IMR-90 (cell line): Measurements from ENCODE around the gene GCKR. TPM values are rescaled to one million over a fixed set of nuclear protein-coding genes. Genes with fewer than 3 reads are reported as not detected.

Experiments used
- ATAC-seq: fragments of 200-7000 bp; cut with Tn5 transposase; 2 replicates; pipeline ENCODE4 v1.9.1; 2020; ENCODE audit warnings: low read depth, mild to moderate bottlenecking, moderate library complexity
- BruUV-seq: library from RNA; stranded (reverse); fragments of 400-500 nt; replicated peaks from 2 replicates; lab custom pipeline; 2021; lab: Mats Ljungman, UMichigan
- CTCF ChIA-PET: fragments of 300-600 bp; formaldehyde crosslinking; extraction: SDS; loops from one replicate; lab custom pipeline; 2021; ENCODE audit warnings: antibody characterized with exemption; lab: Yijun Ruan, JAX
- POLR2A ChIA-PET: fragments of 300-600 bp; sonication (Branson Sonifier 250); formaldehyde crosslinking; loops from one replicate; lab custom pipeline; 2022; ENCODE audit warnings: antibody characterized with exemption; ENCODE audit not compliant: unreplicated experiment; lab: Charles Lee
- DNase-seq: peaks from one replicate; pipeline ENCODE4 v3.0.0; 2013
- H2AFZ ChIP-seq: replicated peaks from 2 replicates; pipeline ENCODE3; 2013; ENCODE audit warnings: low read length, mild to moderate bottlenecking; ENCODE audit not compliant: poor library complexity
- H2AK5ac ChIP-seq: 2 replicates; pipeline ENCODE4 v1.6.1; 2013; ENCODE audit warnings: low read depth, low read length, inconsistent platforms
- H2AK9ac ChIP-seq: replicated peaks from 2 replicates; pipeline ENCODE3; 2013; ENCODE audit warnings: mild to moderate bottlenecking, low read depth, low read length, moderate library complexity; ENCODE audit not compliant: poor library complexity
- H2BK120ac ChIP-seq: 2 replicates; pipeline ENCODE4 v1.6.1; 2013; ENCODE audit warnings: low read depth, low read length, inconsistent platforms
- H2BK15ac ChIP-seq: 3 replicates; pipeline ENCODE4 v1.6.1; 2013; ENCODE audit warnings: low read depth, low read length, inconsistent platforms
- H2BK20ac ChIP-seq: 2 replicates; pipeline ENCODE4 v1.6.1; 2013; ENCODE audit warnings: low read depth, mild to moderate bottlenecking, inconsistent platforms, low read length, moderate library complexity
- H2BK5ac ChIP-seq: 2 replicates; pipeline ENCODE4 v1.6.1; 2013; ENCODE audit warnings: mild to moderate bottlenecking, low read depth, low read length, inconsistent platforms; ENCODE audit not compliant: poor library complexity, severe bottlenecking
- H3K14ac ChIP-seq: replicated peaks from 2 replicates; pipeline ENCODE4 v1.6.1; 2013; ENCODE audit warnings: low read depth, low read length, inconsistent platforms
- H3K18ac ChIP-seq: 2 replicates; pipeline ENCODE4 v1.6.1; 2013; ENCODE audit warnings: low read depth, low read length, control low read depth
- H3K23ac ChIP-seq: 2 replicates; pipeline ENCODE4 v1.6.1; 2013; ENCODE audit warnings: low read depth, low read length, inconsistent platforms
- H3K27ac ChIP-seq: 2 replicates; pipeline ENCODE4 v1.5.1; 2013; ENCODE audit warnings: mild to moderate bottlenecking, control low read depth, low read length; ENCODE audit not compliant: insufficient read depth
- H3K27me3 ChIP-seq: 2 replicates; pipeline ENCODE4 v1.6.1; 2013; ENCODE audit warnings: low read length; ENCODE audit not compliant: control insufficient read depth, insufficient read depth
- H3K36me3 ChIP-seq: 2 replicates; pipeline ENCODE4 v1.6.1; 2013; ENCODE audit warnings: low read length, mixed read lengths; ENCODE audit not compliant: control insufficient read depth, insufficient read depth
- H3K4ac ChIP-seq: 2 replicates; pipeline ENCODE4 v1.6.1; 2013; ENCODE audit warnings: low read depth, low read length, inconsistent platforms
- H3K4me1 ChIP-seq: 2 replicates; pipeline ENCODE4 v1.6.1; 2013; ENCODE audit warnings: low read length, mixed read lengths; ENCODE audit not compliant: control insufficient read depth, insufficient read depth
- H3K4me2 ChIP-seq: 2 replicates; pipeline ENCODE4 v1.6.1; 2013; ENCODE audit warnings: low read depth, mild to moderate bottlenecking, control low read depth, low read length, moderate library complexity
- H3K4me3 ChIP-seq: 2 replicates; pipeline ENCODE4 v1.5.1; 2013; ENCODE audit warnings: low read depth, mild to moderate bottlenecking, control low read depth, low read length, moderate library complexity; ENCODE audit not compliant: insufficient read depth
- H3K56ac ChIP-seq: 2 replicates; pipeline ENCODE4 v1.6.1; 2013; ENCODE audit warnings: low read length, inconsistent platforms; ENCODE audit not compliant: insufficient read depth; ENCODE audit errors: extremely low read depth
- H3K79me1 ChIP-seq, 2 experiments: 2 replicates each; pipeline ENCODE4 v1.6.1; 2013; ENCODE audit warnings: low read length in 2 of 2, inconsistent platforms in 1 of 2, low read depth in 1 of 2
- H3K9ac ChIP-seq: 2 replicates; pipeline ENCODE4 v1.6.1; 2013; ENCODE audit warnings: low read depth, low read length, control low read depth
- H3K9me1 ChIP-seq: 2 replicates; pipeline ENCODE4 v1.6.1; 2013; ENCODE audit warnings: low read length, inconsistent platforms; ENCODE audit not compliant: insufficient read depth
- H3K9me3 ChIP-seq: 2 replicates; pipeline ENCODE4 v1.6.1; 2013; ENCODE audit warnings: low read length; ENCODE audit not compliant: control insufficient read depth, insufficient read depth
- H4K20me1 ChIP-seq: 2 replicates; pipeline ENCODE4 v1.6.1; 2013; ENCODE audit warnings: low read length, inconsistent platforms; ENCODE audit not compliant: insufficient read depth
- H4K5ac ChIP-seq: 2 replicates; pipeline ENCODE4 v1.6.1; 2013; ENCODE audit warnings: mild to moderate bottlenecking, low read depth, low read length, control low read depth
- H4K8ac ChIP-seq, 2 experiments: 2 replicates each; pipeline ENCODE4 v1.6.1; 2013; ENCODE audit warnings: low read depth in 2 of 2, low read length in 2 of 2, control low read depth in 1 of 2, inconsistent platforms in 1 of 2
- H4K91ac ChIP-seq: 2 replicates; pipeline ENCODE4 v1.6.1; 2013; ENCODE audit warnings: low read depth, low read length, inconsistent platforms; ENCODE audit not compliant: insufficient read depth
- ELK1 ChIP-seq: fragments of 150-350 bp; IDR thresholded peaks from 2 replicates; pipeline ENCODE4 v1.6.1; 2016; ENCODE audit warnings: low read depth, mild to moderate bottlenecking, low read length, moderate library complexity, borderline replicate concordance
- MAZ ChIP-seq: IDR thresholded peaks from 2 replicates; pipeline ENCODE4 v1.6.1; 2012; ENCODE audit warnings: low read depth, mild to moderate bottlenecking, low read length, improper control_type of control experiment, moderate library complexity, borderline replicate concordance
- SMC3 ChIP-seq: fragments of 150-350 bp; IDR thresholded peaks from 2 replicates; pipeline ENCODE4 v1.6.1; 2016; ENCODE audit warnings: low read depth, mild to moderate bottlenecking, antibody characterized with exemption, low read length, moderate library complexity
- USF2 ChIP-seq: fragments of 150-350 bp; IDR thresholded peaks from 2 replicates; pipeline ENCODE4 v1.6.1; 2017; ENCODE audit warnings: mild to moderate bottlenecking, antibody characterized with exemption, low read length, low read depth
- WGBS, 2 experiments: methylation state at CpG; one replicate each; pipeline versions ENCODE4 v1.1.5 to v1.1.7; 2013; ENCODE audit warnings: missing lambda C conversion rate in 2 of 2; ENCODE audit not compliant: insufficient read length in 1 of 2; ENCODE audit errors: extremely low coverage in 2 of 2; 5-methylcytosine and 5-hydroxymethylcytosine counted together
- dilution Hi-C: fragments of 300-500 bp; cut with HindIII; formaldehyde crosslinking; loops from one replicate; pipeline ENCODE4 v1.14.3; 2018; ENCODE audit warnings: low sequenced_read_pairs; ENCODE audit not compliant: unreplicated experiment
- in situ Hi-C: fragments of 300-500 bp; cut with MboI; formaldehyde crosslinking; loops from 3 replicates; pipeline ENCODE4 v1.14.3; 2019; ENCODE audit warnings: low sequenced_read_pairs, inconsistent platforms, mixed read lengths
- intact Hi-C: fragments of 100-400 bp; cut with micrococcal nuclease; formaldehyde crosslinking; loops from 2 replicates; pipeline ENCODE4 v1.10.0; 2022
- polyA plus RNA-seq, 3 experiments: library from polyadenylated mRNA; depleted of rRNA; stranded (reverse); fragments of >200 nt; gene quantifications; 2 replicates each; pipeline ENCODE4 v1.2.3, GENCODE V29; 2012; ENCODE audit warnings: low replicate concordance in 1 of 3
- total RNA-seq: library from RNA; depleted of rRNA; stranded (reverse); fragments of >200 nt; gene quantifications from 2 replicates; pipeline ENCODE4 v1.2.3, GENCODE V29; 2012

Gene GCKR
- total and polyA plus RNA-seq, 2 of the 4 experiments (the other 2 are of a cell fraction) = under 0.01 to 0.41 TPM

DNA sequence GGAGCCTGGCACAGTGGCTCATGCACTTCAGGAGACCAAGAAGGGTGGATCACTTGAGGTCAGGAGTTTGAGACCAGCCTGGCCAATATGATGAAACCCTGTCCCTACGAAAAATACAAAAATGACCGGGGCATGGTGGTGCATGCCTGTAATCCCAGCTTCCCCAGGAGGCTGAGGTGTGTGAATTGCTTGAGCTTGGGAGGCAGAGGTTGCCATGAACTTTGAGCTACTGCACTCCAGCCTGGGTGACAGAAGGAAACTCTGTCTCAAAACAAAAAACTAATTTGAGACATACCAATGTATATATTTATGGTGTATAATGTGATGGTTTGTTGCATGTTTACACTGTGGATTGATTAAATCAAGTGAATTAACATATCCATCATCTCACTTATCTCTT, 64.4 kb downstream of the GCKR start:
- ChIA-PET CTCF (no interaction called here), POLR2A (no interaction called here)
- Histone ChIP-seq H2BK20ac (no peak overlapping the region), H4K20me1 (no peaks in the 10 kb centered on the region), H3K79me1 (no peaks in the 10 kb centered on the region), H2AK5ac (no peak overlapping the region), H3K4ac (no peak overlapping the region), H3K9me3 (no peaks in the 10 kb centered on the region), H3K4me1 (no peaks in the 10 kb centered on the region), H3K27ac (no peak overlapping the region), H4K8ac (no peak overlapping the region), H2BK5ac (no peak overlapping the region), H2AFZ (no peak overlapping the region), H3K9me1 (no peaks in the 10 kb centered on the region; the same call in 1 of the 2 replicates), H3K27me3 (no peaks in the 10 kb centered on the region), H2BK120ac (no peak overlapping the region), H3K9ac (no peak overlapping the region), H3K4me2 (no peak overlapping the region), H2BK15ac (no peak overlapping the region), H4K91ac (no peak overlapping the region), H3K18ac (no peak overlapping the region), H3K4me3 (no peak overlapping the region), H3K14ac (no peak overlapping the region), H2AK9ac (no peak overlapping the region), H3K23ac (no peak overlapping the region), H4K5ac (no peak overlapping the region), H3K56ac (no peak overlapping the region), H3K36me3 (no peaks in the 10 kb centered on the region)
- no CpG with 5 or more reads among the region's 2 CpGs for WGBS, 2 experiments
- ATAC-seq (no peak), DNase-seq (no peak)
- no TSS peak for BruUV-seq
- no peak for TF ChIP-seq ELK1
- TF ChIP-seq SMC3 = no peak
- no peak for TF ChIP-seq USF2
- no peak for TF ChIP-seq MAZ
- in situ Hi-C loops (no loop called here), intact Hi-C loops (no loop called here), dilution Hi-C loops (no loop called here)
